Activated T-cell treated with anti-CD3 and anti-CD28 coated beads for 48 hours (primary cell): ENCODE measurements around the gene INTS2.
"Not testable (repeated sequence)": the region's sequence is repeated elsewhere in the genome, so short reads cannot be mapped to it uniquely, and the experiment has no call there.

Experiments used
- DNase-seq: peaks from one replicate; pipeline ENCODE4 v3.0.0-alpha.2; 2020; ENCODE audit warnings: low read depth

Gene INTS2

GRCh38 chr17:61849674-61850073 is 78.1 kb downstream of the INTS2 start:
- DNase-seq: no peak

GRCh38 chr17:61848896-61849295 is 78.9 kb downstream of the INTS2 start:
- DNase-seq: no peak

GRCh38 chr17:61848247-61848646 is 79.5 kb downstream of the INTS2 start:
- no peak for DNase-seq

- DNase-seq: no peak
Observed at GRCh38 chr17:61847659-61848058, 80.1 kb downstream of the INTS2 start.

- no peak for DNase-seq
Observed at GRCh38 chr17:61846761-61847375, 80.9 kb downstream of the INTS2 start.

- no peak for DNase-seq
Observed at GRCh38 chr17:61846088-61846487, 81.7 kb downstream of the INTS2 start.

- DNase-seq: no peak
Observed at GRCh38 chr17:61843435-61843834, 84.3 kb downstream of the INTS2 start.

GRCh38 chr17:61842899-61843298 is 84.9 kb downstream of the INTS2 start:
- DNase-seq: no peak

GRCh38 chr17:61839300-61839786 is 88.4 kb downstream of the INTS2 start:
- no peak for DNase-seq

- peak; percentile 20 for DNase-seq
Observed at GRCh38 chr17:61837175-61838051, 90.4 kb downstream of the INTS2 start.

GRCh38 chr17:61836266-61837174 is 91.3 kb downstream of the INTS2 start:
- DNase-seq: no peak

- no peak for DNase-seq
Observed at GRCh38 chr17:61835606-61836005, 92.2 kb downstream of the INTS2 start.

- no peak for DNase-seq
Observed at GRCh38 chr17:61834610-61835009, 93.2 kb downstream of the INTS2 start.

GRCh38 chr17:61833536-61834193 is 94.1 kb downstream of the INTS2 start:
- no peak for DNase-seq

GRCh38 chr17:61832463-61832862 is 95.3 kb downstream of the INTS2 start:
- DNase-seq: no peak

GRCh38 chr17:61831099-61831498 is 96.7 kb downstream of the INTS2 start:
- DNase-seq: no peak

GRCh38 chr17:61828694-61829093 is 99.1 kb downstream of the INTS2 start:
- no peak for DNase-seq

- DNase-seq: no peak
Observed at GRCh38 chr17:61827649-61828395, 100.0 kb downstream of the INTS2 start.

- DNase-seq: not testable (repeated sequence)
Observed at GRCh38 chr17:61826866-61827265, 100.9 kb downstream of the INTS2 start.

- not testable (repeated sequence) for DNase-seq
Observed at GRCh38 chr17:61826198-61826597, 101.6 kb downstream of the INTS2 start.
